Skeletal muscle satellite cell (primary cell): Measurements from ENCODE around the gene IRF2BP2.

Experiments
- H3K27me3 ChIP-seq: 2 replicates; pipeline ENCODE4 v1.7.0; 2013; ENCODE audit warnings: low read length; ENCODE audit not compliant: control insufficient read depth, insufficient read depth
- H3K36me3 ChIP-seq: 2 replicates; pipeline ENCODE4 v1.7.0; 2013; ENCODE audit warnings: mild to moderate bottlenecking, control low read depth, low read length; ENCODE audit not compliant: insufficient read depth
- H3K4me1 ChIP-seq: 2 replicates; pipeline ENCODE4 v1.7.0; 2013; ENCODE audit warnings: low read length; ENCODE audit not compliant: control insufficient read depth, insufficient read depth
- H3K4me2 ChIP-seq: 2 replicates; pipeline ENCODE4 v1.7.0; 2013; ENCODE audit warnings: mild to moderate bottlenecking, low read length
- H3K4me3 ChIP-seq: 2 replicates; pipeline ENCODE4 v1.7.0; 2013; ENCODE audit warnings: low read length
- H3K9ac ChIP-seq: 2 replicates; pipeline ENCODE4 v1.7.0; 2013; ENCODE audit warnings: mild to moderate bottlenecking, low read depth, low read length, moderate library complexity
- H3K9me3 ChIP-seq: replicated peaks from 2 replicates; pipeline ENCODE4 v1.7.0; 2013; ENCODE audit warnings: mild to moderate bottlenecking, control low read depth, low read length

Gene IRF2BP2

DNA sequence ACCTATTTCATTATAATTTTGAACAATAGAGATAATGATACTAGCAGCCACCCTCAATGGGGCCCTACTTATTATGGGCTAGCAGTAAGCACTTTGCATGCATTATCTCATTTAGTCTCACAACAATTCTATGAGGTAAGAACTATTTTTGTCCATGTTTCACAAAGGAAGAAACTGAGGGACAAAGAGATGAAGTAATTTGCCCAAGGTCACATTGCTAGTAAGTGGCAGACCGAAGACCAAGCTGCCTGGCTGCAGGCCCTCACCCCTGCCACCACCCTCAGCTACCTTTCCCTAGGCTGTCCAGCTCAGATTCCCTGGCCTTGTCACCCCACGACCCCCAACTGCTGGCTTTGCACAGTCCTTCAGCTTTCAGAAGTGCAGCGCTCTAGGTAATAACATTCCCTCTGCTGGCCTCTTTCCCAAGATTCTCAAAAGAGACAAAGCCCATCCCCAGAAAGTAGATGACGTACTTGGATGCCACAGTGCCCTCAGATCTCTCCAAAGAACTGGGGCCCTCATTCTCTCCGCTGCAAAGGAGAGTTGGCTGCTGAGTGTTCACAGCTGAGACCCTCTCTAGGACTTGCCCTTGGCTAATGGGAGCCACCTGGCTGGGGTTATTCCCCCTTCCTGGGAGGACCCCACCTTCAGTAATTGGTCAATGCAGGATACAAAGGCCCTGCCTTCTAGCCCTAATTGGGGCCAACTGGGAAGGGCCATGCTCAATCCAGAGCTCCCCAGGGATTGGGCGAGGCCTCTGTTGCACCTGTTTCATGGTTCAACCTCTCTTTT is 39.5 kb downstream of the IRF2BP2 start:
- no peaks in the 10 kb centered on the region for H3K4me1 ChIP-seq
- no peak overlapping the region for H3K4me2 ChIP-seq
- no peak overlapping the region for H3K9ac ChIP-seq
- no peak overlapping the region for H3K4me3 ChIP-seq
- H3K36me3 ChIP-seq = no peaks in the 10 kb centered on the region
- H3K9me3 ChIP-seq = no peaks in the 10 kb centered on the region
- peaks cover 5% of the 10 kb centered on the region for H3K27me3 ChIP-seq

DNA sequence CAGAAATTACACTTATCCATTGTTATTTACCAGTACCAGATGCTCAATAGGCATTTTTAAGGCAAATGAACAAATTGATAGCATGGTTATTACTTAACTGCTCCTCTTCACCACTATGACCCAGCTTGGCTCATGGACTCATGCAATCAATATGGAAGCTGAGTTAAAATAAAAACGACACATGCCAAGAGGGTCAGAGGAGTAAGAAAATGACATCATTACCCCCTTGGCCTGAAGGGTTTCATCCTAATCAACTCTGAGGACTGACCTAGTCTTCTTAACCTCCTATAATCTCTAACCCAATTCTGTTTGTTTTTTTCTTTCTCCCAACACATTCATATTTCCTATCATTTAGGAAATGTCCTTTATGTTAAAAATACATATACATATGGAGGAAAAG is 41.6 kb downstream of the IRF2BP2 start:
- no peak overlapping the region for H3K4me3 ChIP-seq
- no peak overlapping the region for H3K9ac ChIP-seq
- peaks cover 14% of the 10 kb centered on the region for H3K4me1 ChIP-seq
- no peaks in the 10 kb centered on the region for H3K9me3 ChIP-seq
- H3K36me3 ChIP-seq = no peaks in the 10 kb centered on the region
- no peak overlapping the region for H3K4me2 ChIP-seq
- peaks cover 5% of the 10 kb centered on the region for H3K27me3 ChIP-seq

DNA sequence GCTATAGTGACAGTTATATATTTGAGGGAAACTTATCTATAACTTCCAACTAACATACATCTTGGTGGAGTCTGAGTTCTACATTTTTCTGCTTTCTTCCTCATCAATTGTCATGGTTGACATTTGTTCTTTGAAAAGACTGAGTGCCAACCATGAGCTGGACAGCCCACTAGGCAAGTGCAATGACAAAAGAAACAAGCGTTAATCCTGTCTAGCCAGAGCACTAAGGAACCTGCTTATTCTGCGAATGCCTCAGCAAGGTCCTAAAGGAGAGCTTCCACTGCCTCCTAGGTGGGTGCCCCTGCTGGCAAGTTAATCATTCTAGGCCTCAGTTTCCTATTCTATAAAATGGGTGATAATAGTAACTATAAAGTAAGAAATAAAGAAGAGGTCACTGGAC is 44.8 kb downstream of the IRF2BP2 start:
- Histone ChIP-seq H3K9me3 (no peaks in the 10 kb centered on the region), H3K27me3 (no peaks in the 10 kb centered on the region), H3K36me3 (no peaks in the 10 kb centered on the region), H3K4me2 (no peak overlapping the region), H3K9ac (no peak overlapping the region), H3K4me3 (no peak overlapping the region), H3K4me1 (peaks cover 14% of the 10 kb centered on the region)

DNA sequence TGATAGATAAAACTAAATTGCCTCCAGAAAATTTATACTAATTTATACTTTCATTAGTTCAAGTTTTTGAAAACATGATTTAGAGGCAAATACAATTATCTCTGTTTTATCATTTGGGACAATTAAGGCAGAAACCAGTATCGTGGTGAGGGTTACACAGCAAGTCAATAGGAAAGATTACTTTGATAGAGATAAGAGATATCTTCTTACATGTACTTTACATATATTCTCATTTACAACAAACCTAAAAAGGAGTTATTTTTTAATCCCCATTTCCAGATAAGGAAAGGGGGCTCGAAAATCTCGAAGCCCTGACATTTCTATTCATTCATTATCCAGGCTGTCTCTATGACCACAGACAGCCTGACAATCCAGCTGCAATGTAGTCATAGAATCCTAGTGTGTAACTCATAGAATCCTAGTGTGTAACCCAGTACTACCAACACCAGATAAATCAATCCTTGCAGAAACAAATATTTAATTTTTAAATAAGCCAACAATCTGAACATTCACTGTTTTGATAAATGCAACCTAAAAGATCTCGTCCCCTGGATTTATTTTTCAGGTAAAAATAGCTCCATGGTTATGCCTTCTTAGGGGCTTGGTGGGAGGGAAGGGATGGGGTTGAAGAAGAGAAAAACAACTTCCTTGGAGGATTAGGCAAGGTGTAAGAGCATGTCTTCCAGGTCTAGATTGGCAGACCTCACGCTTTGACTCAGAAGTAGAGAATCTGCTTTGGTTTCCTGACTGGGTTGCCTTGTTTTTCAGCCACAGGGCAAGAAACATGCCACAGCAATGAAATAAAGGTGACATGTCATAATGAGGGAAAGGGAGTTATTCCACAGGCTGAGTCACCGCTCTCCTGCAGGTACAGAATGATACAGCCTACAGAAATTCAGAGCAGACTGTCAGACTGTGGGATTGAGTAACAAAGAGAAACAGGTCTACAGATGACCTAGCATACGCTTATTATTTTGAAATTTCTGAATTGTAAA is 45.6 kb downstream of the IRF2BP2 start:
- no peaks in the 10 kb centered on the region for H3K27me3 ChIP-seq
- no peaks in the 10 kb centered on the region for H3K9me3 ChIP-seq
- no peaks in the 10 kb centered on the region for H3K36me3 ChIP-seq
- H3K4me3 ChIP-seq = no peak overlapping the region
- H3K9ac ChIP-seq = no peak overlapping the region
- H3K4me2 ChIP-seq = peak overlapping the region; percentile 5
- peaks cover 14% of the 10 kb centered on the region for H3K4me1 ChIP-seq

DNA sequence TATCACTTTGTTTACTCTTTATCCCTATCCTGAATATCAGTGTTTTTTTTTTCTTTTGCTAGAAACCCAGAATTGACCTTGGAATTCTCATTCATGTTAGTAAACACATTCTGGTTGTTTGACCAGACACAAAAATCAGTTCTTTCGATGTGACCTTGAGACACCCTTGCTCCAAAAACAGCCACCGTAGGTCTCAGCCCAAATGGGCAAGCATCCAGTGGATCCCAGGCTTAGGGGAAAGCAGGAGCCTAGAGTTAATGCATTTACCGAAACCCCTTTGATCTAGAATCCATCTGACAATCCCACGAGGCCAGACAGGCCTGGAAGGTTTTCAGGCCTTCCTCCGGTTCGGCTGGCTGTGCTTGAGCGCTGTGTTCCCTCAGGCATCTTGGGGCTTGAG is 47.6 kb downstream of the IRF2BP2 start:
- H3K4me1 ChIP-seq = peaks cover 14% of the 10 kb centered on the region
- no peak overlapping the region for H3K9ac ChIP-seq
- no peaks in the 10 kb centered on the region for H3K9me3 ChIP-seq
- H3K4me2 ChIP-seq = no peak overlapping the region
- H3K36me3 ChIP-seq = no peaks in the 10 kb centered on the region
- no peaks in the 10 kb centered on the region for H3K27me3 ChIP-seq
- H3K4me3 ChIP-seq = no peak overlapping the region

DNA sequence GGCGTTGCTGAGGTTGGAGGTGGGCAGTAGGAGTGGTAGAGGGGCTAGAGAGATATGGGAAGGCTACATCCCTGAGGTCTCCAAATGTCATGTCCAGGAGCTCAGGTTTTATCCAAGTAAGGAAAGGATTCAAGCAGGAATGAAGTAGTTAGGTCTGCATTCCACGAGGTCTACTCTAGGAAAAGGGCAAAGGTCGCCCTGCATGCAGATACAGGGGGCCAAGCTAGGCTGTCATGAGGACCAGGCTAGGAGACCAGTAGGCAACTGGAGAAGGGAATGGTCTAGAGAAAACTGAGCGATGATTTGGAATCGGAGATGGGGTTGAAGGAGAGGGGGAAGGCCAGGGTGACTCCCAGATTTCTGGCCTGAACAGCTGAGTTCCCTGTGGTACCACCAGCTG is 48.7 kb downstream of the IRF2BP2 start:
- Histone ChIP-seq H3K9ac (no peak overlapping the region), H3K36me3 (no peaks in the 10 kb centered on the region), H3K4me2 (no peak overlapping the region), H3K4me1 (peaks cover 14% of the 10 kb centered on the region), H3K4me3 (no peak overlapping the region), H3K27me3 (no peaks in the 10 kb centered on the region), H3K9me3 (no peaks in the 10 kb centered on the region)

DNA sequence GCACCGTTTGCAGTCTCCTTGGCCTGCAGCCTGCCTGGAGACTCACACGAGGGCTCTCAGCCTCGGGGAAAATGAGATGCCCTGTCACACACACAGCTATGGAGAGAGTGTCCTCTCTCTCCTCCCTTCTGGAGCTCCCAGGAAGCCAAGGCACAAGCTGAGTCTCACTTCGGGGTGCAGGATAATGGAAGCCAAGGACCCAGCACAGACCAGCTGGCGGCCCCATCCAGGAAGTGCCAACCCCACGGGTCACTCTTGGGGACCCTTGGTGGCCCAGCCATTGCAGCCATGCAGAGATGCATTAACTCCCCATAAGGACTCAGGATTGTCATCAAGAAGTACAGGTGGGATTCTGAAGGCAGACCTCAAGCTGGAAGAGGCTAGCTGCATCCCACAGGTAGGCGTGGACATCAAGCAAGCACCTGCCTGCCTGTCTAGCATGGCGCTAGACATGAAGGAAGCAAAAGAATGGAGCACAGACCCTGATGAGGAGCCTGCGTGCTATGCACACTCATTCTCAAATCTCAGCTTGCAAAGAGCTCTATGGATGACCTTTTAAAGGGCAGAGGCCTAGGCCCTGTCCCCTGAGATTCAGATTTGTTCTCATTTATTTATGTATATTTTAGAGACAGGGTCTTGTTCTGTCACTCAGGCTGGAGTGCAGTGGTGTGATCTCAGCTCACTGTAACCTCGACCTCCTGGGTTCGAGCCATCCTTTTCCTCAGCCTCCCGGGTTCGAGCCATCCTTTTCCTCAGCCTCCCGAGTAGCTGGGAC is 49.9 kb downstream of the IRF2BP2 start:
- no peaks in the 10 kb centered on the region for H3K27me3 ChIP-seq
- H3K9ac ChIP-seq = no peak overlapping the region
- H3K4me1 ChIP-seq = peaks cover 10% of the 10 kb centered on the region
- H3K9me3 ChIP-seq = no peaks in the 10 kb centered on the region
- H3K4me2 ChIP-seq = no peak overlapping the region
- H3K36me3 ChIP-seq = no peaks in the 10 kb centered on the region
- H3K4me3 ChIP-seq = no peak overlapping the region

DNA sequence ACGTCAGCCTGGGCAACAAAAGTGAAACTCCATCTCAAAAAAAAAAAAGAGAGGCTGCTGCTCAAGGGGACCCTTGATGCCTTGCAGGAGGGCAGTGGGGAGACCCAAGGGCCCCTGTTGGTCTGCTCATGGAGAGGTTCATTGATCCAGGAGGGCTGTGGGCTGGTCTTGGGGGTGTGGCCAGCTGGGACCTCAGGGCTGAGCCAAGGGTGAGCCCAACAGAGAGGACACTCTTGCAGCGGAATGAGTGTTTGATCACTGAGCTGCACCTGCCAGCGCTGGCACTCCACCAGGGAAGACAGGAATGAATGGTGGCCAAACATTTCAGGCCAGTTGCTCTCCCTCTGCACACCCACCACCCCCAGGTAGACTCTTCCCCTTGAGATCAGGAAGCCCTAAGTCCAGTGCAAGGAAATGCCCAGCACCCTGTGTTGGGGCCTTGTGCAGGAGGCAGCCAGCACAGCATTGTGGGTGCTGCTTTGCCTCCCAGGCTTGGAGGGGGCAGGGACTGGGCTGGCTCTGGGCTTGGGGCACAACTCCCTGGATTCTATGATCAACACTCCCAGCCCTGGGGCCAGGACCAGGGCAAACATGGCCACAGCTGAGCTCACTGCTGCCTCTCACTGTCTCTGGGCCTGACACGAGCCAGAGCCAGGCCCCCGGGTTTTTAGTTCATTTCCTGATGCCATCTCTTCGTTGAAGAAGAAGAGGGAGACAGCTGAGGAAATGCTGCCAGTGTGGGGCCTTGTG is 50.7 kb downstream of the IRF2BP2 start:
- Histone ChIP-seq H3K36me3 (no peaks in the 10 kb centered on the region), H3K4me3 (no peak overlapping the region), H3K4me1 (peaks cover 2% of the 10 kb centered on the region), H3K4me2 (no peak overlapping the region), H3K9me3 (no peaks in the 10 kb centered on the region), H3K27me3 (no peaks in the 10 kb centered on the region), H3K9ac (no peak overlapping the region)

DNA sequence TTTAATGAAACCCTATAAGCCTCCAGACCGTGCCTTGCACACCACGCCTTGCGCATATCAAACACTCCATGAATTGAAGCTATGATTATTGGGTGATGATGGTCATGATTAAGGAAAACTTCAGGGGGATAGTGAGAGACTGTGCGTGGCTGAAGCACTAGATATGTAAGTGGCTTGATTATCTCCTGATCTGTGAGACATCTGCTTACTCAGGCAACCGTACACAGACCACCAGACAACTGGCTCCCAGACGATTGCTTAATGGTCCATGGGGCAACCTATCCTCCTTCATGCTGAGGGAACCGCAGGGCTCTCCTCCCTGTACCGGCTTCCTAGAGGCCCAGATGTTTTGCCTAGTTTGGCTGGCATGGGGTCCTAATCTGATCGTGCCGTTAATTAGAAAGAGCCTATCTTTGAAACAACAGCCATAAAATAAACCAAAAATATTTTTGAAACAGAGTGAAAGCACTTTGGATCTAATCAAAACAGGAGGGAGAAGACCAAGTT is 51.6 kb downstream of the IRF2BP2 start:
- no peaks in the 10 kb centered on the region for H3K27me3 ChIP-seq
- H3K9me3 ChIP-seq = no peaks in the 10 kb centered on the region
- H3K4me1 ChIP-seq = no peaks in the 10 kb centered on the region
- H3K9ac ChIP-seq = no peak overlapping the region
- no peak overlapping the region for H3K4me3 ChIP-seq
- no peak overlapping the region for H3K4me2 ChIP-seq
- H3K36me3 ChIP-seq = no peaks in the 10 kb centered on the region

DNA sequence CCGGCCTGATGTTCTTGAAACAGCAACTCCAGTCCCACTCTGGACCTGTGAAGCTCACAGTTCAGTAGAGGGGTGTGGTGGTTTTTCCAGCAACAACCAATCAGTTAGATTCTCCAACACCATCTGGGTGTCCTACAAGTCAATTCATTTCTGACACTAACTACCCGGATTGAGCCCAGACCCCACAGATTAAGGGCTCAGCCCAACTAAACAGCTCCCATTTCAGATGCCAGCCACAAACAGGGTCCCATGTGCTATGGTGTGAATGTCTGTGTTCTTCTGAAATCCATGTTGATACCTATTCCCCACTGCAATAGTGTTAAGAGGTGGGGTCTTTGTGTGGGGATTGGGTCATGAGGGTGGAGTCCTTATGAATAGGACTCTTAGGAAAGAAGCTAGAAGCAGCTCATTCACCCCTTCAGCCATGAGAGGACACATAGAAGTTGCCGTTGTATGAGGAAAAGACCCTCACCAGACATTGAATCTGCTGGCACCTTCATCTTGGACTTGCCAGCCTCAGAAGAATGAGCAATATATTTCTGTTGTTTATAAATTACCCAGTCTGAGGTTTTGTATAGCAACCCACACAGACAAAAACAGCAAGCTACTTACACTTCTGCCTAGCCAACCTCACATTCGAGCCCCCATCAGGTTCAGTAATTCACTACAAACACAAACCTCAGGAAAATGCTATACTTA is 53.6 kb downstream of the IRF2BP2 start:
- Histone ChIP-seq H3K27me3 (no peaks in the 10 kb centered on the region), H3K36me3 (no peaks in the 10 kb centered on the region), H3K4me1 (no peaks in the 10 kb centered on the region), H3K4me3 (no peak overlapping the region), H3K4me2 (no peak overlapping the region), H3K9ac (no peak overlapping the region), H3K9me3 (no peaks in the 10 kb centered on the region)
